Mesendoderm (in vitro differentiated cells): ENCODE results near the gene STX1B.

ENCODE experiments used
- DNase-seq: peaks from one replicate; pipeline ENCODE4 v3.0.0; 2013
- H2AK5ac ChIP-seq: 2 replicates; pipeline ENCODE4 v1.6.1; 2013; ENCODE audit warnings: low read length, inconsistent platforms
- H2BK120ac ChIP-seq: 2 replicates; pipeline ENCODE4 v1.6.1; 2013; ENCODE audit warnings: low read depth, mild to moderate bottlenecking, low read length, moderate library complexity, mixed read lengths
- H2BK15ac ChIP-seq: replicated peaks from 2 replicates; pipeline ENCODE4 v1.6.1; 2013; ENCODE audit warnings: low read depth, mild to moderate bottlenecking, moderate library complexity
- H2BK5ac ChIP-seq: 2 replicates; pipeline ENCODE4 v1.6.1; 2013; ENCODE audit warnings: low read length, inconsistent platforms
- H3K18ac ChIP-seq: 2 replicates; pipeline ENCODE4 v1.6.1; 2013; ENCODE audit warnings: mild to moderate bottlenecking, low read length, mixed read lengths
- H3K23ac ChIP-seq: one replicate; pipeline ENCODE4 v1.6.1; 2013; ENCODE audit warnings: low read length
- H3K27ac ChIP-seq: 2 replicates; pipeline ENCODE4 v1.5.1; 2013; ENCODE audit warnings: low read depth, mild to moderate bottlenecking, inconsistent platforms, low read length, moderate library complexity
- H3K27me3 ChIP-seq: 2 replicates; pipeline ENCODE4 v1.6.1; 2013; ENCODE audit warnings: low read length, control low read depth, mild to moderate bottlenecking, inconsistent platforms; ENCODE audit not compliant: insufficient read depth, poor library complexity
- H3K36me3 ChIP-seq: 2 replicates; pipeline ENCODE4 v1.6.1; 2013; ENCODE audit warnings: low read length, inconsistent platforms; ENCODE audit not compliant: control insufficient read depth, insufficient read depth
- H3K4ac ChIP-seq: one replicate; pipeline ENCODE4 v1.6.1; 2013; ENCODE audit warnings: low read depth, mild to moderate bottlenecking, low read length, moderate library complexity
- H3K4me1 ChIP-seq: 2 replicates; pipeline ENCODE4 v1.6.1; 2013; ENCODE audit warnings: low read depth, low read length, inconsistent platforms; ENCODE audit not compliant: control insufficient read depth
- H3K4me2 ChIP-seq: 2 replicates; pipeline ENCODE4 v1.6.1; 2013; ENCODE audit warnings: low read length
- H3K4me3 ChIP-seq: 2 replicates; pipeline ENCODE4 v1.5.1; 2013; ENCODE audit warnings: mild to moderate bottlenecking, low read length
- H3K56ac ChIP-seq: one replicate; pipeline ENCODE4 v1.6.1; 2013; ENCODE audit warnings: low read length
- H3K79me1 ChIP-seq: 2 replicates; pipeline ENCODE4 v1.6.1; 2013; ENCODE audit warnings: low read length, inconsistent platforms
- H3K79me2 ChIP-seq: 2 replicates; pipeline ENCODE4 v1.6.1; 2013; ENCODE audit warnings: mild to moderate bottlenecking, low read length; ENCODE audit not compliant: control insufficient read depth, insufficient read depth
- H3K9ac ChIP-seq: 2 replicates; pipeline ENCODE4 v1.6.1; 2013; ENCODE audit warnings: low read length, inconsistent platforms
- H4K5ac ChIP-seq: one replicate; pipeline ENCODE4 v1.6.1; 2013; ENCODE audit warnings: low read length
- H4K8ac ChIP-seq: one replicate; pipeline ENCODE4 v1.6.1; 2013; ENCODE audit warnings: low read depth, mild to moderate bottlenecking, control low read depth, low read length, moderate library complexity
- WGBS: extraction: QIAGEN DNeasy Blood & Tissue Kit; methylation state at CpG from one replicate; pipeline ENCODE4 v1.1.7; 2013; ENCODE audit warnings: low lambda C conversion rate, missing lambda C conversion rate; ENCODE audit not compliant: insufficient coverage; ENCODE audit errors: extremely low coverage; 5-methylcytosine and 5-hydroxymethylcytosine counted together

The STX1B gene

GRCh38 chr16:30991052-30991451 is 19.4 kb downstream of the STX1B start:
- DNase-seq = no peak

GRCh38 chr16:30990105-30990504 is 20.3 kb downstream of the STX1B start:
- no peak overlapping the region for H2BK5ac ChIP-seq
- H2BK120ac ChIP-seq = no peak overlapping the region
- no peak overlapping the region for H4K5ac ChIP-seq
- DNase-seq = no peak
- H3K18ac ChIP-seq = no peak overlapping the region
- WGBS = no CpG with 5 or more reads among the region's 12 CpGs
- no peaks in the 10 kb centered on the region for H3K36me3 ChIP-seq
- no peaks in the 10 kb centered on the region for H3K27me3 ChIP-seq
- no peak overlapping the region for H2BK15ac ChIP-seq
- H3K4ac ChIP-seq = no peak overlapping the region
- no peaks in the 10 kb centered on the region for H3K79me2 ChIP-seq
- no peak overlapping the region for H3K9ac ChIP-seq
- no peak overlapping the region for H3K56ac ChIP-seq
- H3K23ac ChIP-seq = no peak overlapping the region
- no peak overlapping the region for H3K4me2 ChIP-seq
- H3K4me1 ChIP-seq = peaks cover 1% of the 10 kb centered on the region
- no peak overlapping the region for H4K8ac ChIP-seq
- H2AK5ac ChIP-seq = no peak overlapping the region
- no peaks in the 10 kb centered on the region for H3K79me1 ChIP-seq
- H3K4me3 ChIP-seq = no peak overlapping the region
- no peak overlapping the region for H3K27ac ChIP-seq

More at GRCh38 chr16:30991052-30991451, 19.4 kb downstream of the STX1B start:
- no peak overlapping the region for H3K4me2 ChIP-seq
- no peak overlapping the region for H3K9ac ChIP-seq
- H3K27me3 ChIP-seq = no peaks in the 10 kb centered on the region
- H3K79me2 ChIP-seq = no peaks in the 10 kb centered on the region
- WGBS = no CpG with 5 or more reads among the region's 8 CpGs
- H4K5ac ChIP-seq = no peak overlapping the region
- no peak overlapping the region for H2AK5ac ChIP-seq
- H3K23ac ChIP-seq = no peak overlapping the region
- H3K79me1 ChIP-seq = no peaks in the 10 kb centered on the region
- H4K8ac ChIP-seq = no peak overlapping the region
- H3K56ac ChIP-seq = no peak overlapping the region
- no peak overlapping the region for H2BK120ac ChIP-seq
- H2BK5ac ChIP-seq = no peak overlapping the region
- H3K27ac ChIP-seq = no peak overlapping the region
- no peak overlapping the region for H3K4ac ChIP-seq
- no peaks in the 10 kb centered on the region for H3K4me1 ChIP-seq
- H2BK15ac ChIP-seq = no peak overlapping the region
- H3K18ac ChIP-seq = no peak overlapping the region
- H3K4me3 ChIP-seq = no peak overlapping the region
- no peaks in the 10 kb centered on the region for H3K36me3 ChIP-seq

- Histone ChIP-seq H3K18ac (no peak overlapping the region), H3K36me3 (no peaks in the 10 kb centered on the region), H3K79me2 (no peaks in the 10 kb centered on the region), H3K27me3 (no peaks in the 10 kb centered on the region), H3K4ac (no peak overlapping the region), H4K8ac (no peak overlapping the region), H3K4me1 (peaks cover 2% of the 10 kb centered on the region), H2BK5ac (no peak overlapping the region), H3K4me3 (no peak overlapping the region), H4K5ac (no peak overlapping the region), H2AK5ac (no peak overlapping the region), H3K9ac (no peak overlapping the region), H3K23ac (no peak overlapping the region), H3K79me1 (no peaks in the 10 kb centered on the region), H3K4me2 (no peak overlapping the region), H3K27ac (no peak overlapping the region), H3K56ac (no peak overlapping the region), H2BK120ac (no peak overlapping the region), H2BK15ac (no peak overlapping the region)
- DNase-seq = no peak
- WGBS = no CpG with 5 or more reads among the region's 23 CpGs
Observed at GRCh38 chr16:30989469-30990047, 20.9 kb downstream of the STX1B start.

- H3K4me3 ChIP-seq = no peak overlapping the region
- H3K79me1 ChIP-seq = no peaks in the 10 kb centered on the region
- no peak overlapping the region for H3K56ac ChIP-seq
- no peak overlapping the region for H2AK5ac ChIP-seq
- H3K23ac ChIP-seq = no peak overlapping the region
- peaks cover 1% of the 10 kb centered on the region for H3K36me3 ChIP-seq
- no peak overlapping the region for H3K27ac ChIP-seq
- H3K4ac ChIP-seq = no peak overlapping the region
- no peaks in the 10 kb centered on the region for H3K79me2 ChIP-seq
- no peak for DNase-seq
- WGBS = no CpG with 5 or more reads among the region's 30 CpGs
- no peak overlapping the region for H2BK120ac ChIP-seq
- no peak overlapping the region for H2BK15ac ChIP-seq
- H3K27me3 ChIP-seq = no peaks in the 10 kb centered on the region
- H3K18ac ChIP-seq = no peak overlapping the region
- H2BK5ac ChIP-seq = no peak overlapping the region
- peaks cover 2% of the 10 kb centered on the region for H3K4me1 ChIP-seq
- H3K9ac ChIP-seq = no peak overlapping the region
- H4K8ac ChIP-seq = no peak overlapping the region
- no peak overlapping the region for H4K5ac ChIP-seq
- H3K4me2 ChIP-seq = no peak overlapping the region
Observed at GRCh38 chr16:30987581-30988190, 22.8 kb downstream of the STX1B start.

- Histone ChIP-seq H3K4ac (no peak overlapping the region), H3K27ac (no peak overlapping the region), H3K9ac (no peak overlapping the region), H2AK5ac (no peak overlapping the region), H3K36me3 (peaks cover 1% of the 10 kb centered on the region), H2BK120ac (no peak overlapping the region), H3K4me2 (no peak overlapping the region), H3K4me1 (peaks cover 2% of the 10 kb centered on the region), H3K56ac (no peak overlapping the region), H4K8ac (no peak overlapping the region), H3K79me2 (no peaks in the 10 kb centered on the region), H2BK15ac (no peak overlapping the region), H3K79me1 (no peaks in the 10 kb centered on the region), H3K18ac (no peak overlapping the region), H3K23ac (no peak overlapping the region), H4K5ac (no peak overlapping the region), H3K27me3 (no peaks in the 10 kb centered on the region), H3K4me3 (no peak overlapping the region), H2BK5ac (no peak overlapping the region)
- no CpG with 5 or more reads among the region's 29 CpGs for WGBS
- no peak for DNase-seq
Observed at GRCh38 chr16:30986129-30986991, 24.1 kb downstream of the STX1B start.
